PC-9 (cell line): ENCODE results near the gene AKAP12. TPM values are rescaled to one million over a fixed set of nuclear protein-coding genes. Genes with fewer than 3 reads are reported as not detected.

Experiments used
- BruUV-seq: library from RNA; stranded (reverse); fragments of 400-500 nt; replicated peaks from 2 replicates; lab custom pipeline; 2021; lab: Mats Ljungman, UMichigan
- CTCF ChIA-PET: fragments of 300-600 bp; sonication (Branson Sonifier 250); formaldehyde crosslinking; loops from one replicate; lab custom pipeline; 2022; ENCODE audit warnings: antibody characterized with exemption; lab: Charles Lee
- POLR2A ChIA-PET: fragments of 300-600 bp; sonication (Branson Sonifier 250); formaldehyde crosslinking; loops from one replicate; lab custom pipeline; 2022; ENCODE audit warnings: antibody characterized with exemption; ENCODE audit not compliant: unreplicated experiment; lab: Charles Lee
- DNase-seq, 2 experiments: peaks; one replicate each; pipeline versions ENCODE4 v3.0.0 to v3.0.0-alpha.2; 2015 to 2022; ENCODE audit warnings: mixed read lengths in 1 of 2
- H2AFZ ChIP-seq: fragments of 200-600 bp; sonication (generic); 2 replicates; pipeline ENCODE4 v1.8.1; 2017; ENCODE audit warnings: antibody characterized with exemption
- H3F3A ChIP-seq: fragments of 200-600 bp; sonication (generic); 2 replicates; pipeline ENCODE4 v1.8.1; 2017; ENCODE audit warnings: antibody characterized with exemption, mild to moderate bottlenecking, low read depth; ENCODE audit not compliant: insufficient read depth
- H3K27ac ChIP-seq: fragments of 200-600 bp; sonication (generic); 2 replicates; pipeline ENCODE4 v1.6.1; 2016; ENCODE audit warnings: mixed run types
- H3K27me3 ChIP-seq: fragments of 200-600 bp; sonication (generic); 2 replicates; pipeline ENCODE4 v1.6.1; 2016; ENCODE audit warnings: low read depth, mixed run types; ENCODE audit not compliant: insufficient read depth
- H3K36me3 ChIP-seq: fragments of 200-600 bp; sonication (generic); 2 replicates; pipeline ENCODE4 v1.6.1; 2016; ENCODE audit warnings: low read depth, mixed run types
- H3K4me1 ChIP-seq: fragments of 200-600 bp; sonication (generic); replicated peaks from 2 replicates; pipeline ENCODE4 v1.6.1; 2016; ENCODE audit warnings: mixed run types; ENCODE audit not compliant: insufficient read depth
- H3K4me2 ChIP-seq: fragments of 200-600 bp; sonication (generic); 2 replicates; pipeline ENCODE4 v1.6.1; 2017; ENCODE audit warnings: mixed run types
- H3K4me3 ChIP-seq: fragments of 200-600 bp; sonication (generic); 2 replicates; pipeline ENCODE4 v1.6.1; 2016; ENCODE audit warnings: mixed run types
- H3K79me2 ChIP-seq: fragments of 200-600 bp; sonication (generic); 2 replicates; pipeline ENCODE4 v1.6.1; 2017; ENCODE audit warnings: low read depth, mixed run types
- H3K9me2 ChIP-seq: fragments of 200-600 bp; sonication (generic); 2 replicates; pipeline ENCODE4 v1.8.1; 2017; ENCODE audit warnings: mild to moderate bottlenecking; ENCODE audit not compliant: insufficient read depth
- H3K9me3 ChIP-seq: fragments of 200-600 bp; sonication (generic); 2 replicates; pipeline ENCODE4 v1.8.1; 2016; ENCODE audit warnings: low read depth; ENCODE audit not compliant: insufficient read depth
- H4K20me1 ChIP-seq: fragments of 200-600 bp; sonication (generic); 2 replicates; pipeline ENCODE4 v1.8.1; 2017; ENCODE audit not compliant: insufficient read depth
- CTCF ChIP-seq: fragments of 200-600 bp; sonication (generic); conservative IDR thresholded peaks from 2 replicates; pipeline ENCODE4 v1.6.1; 2017; ENCODE audit warnings: mixed run types, antibody characterized with exemption, mild to moderate bottlenecking, moderate library complexity
- EZH2 ChIP-seq: fragments of 200-600 bp; sonication (generic); IDR thresholded peaks from 2 replicates; pipeline ENCODE4 v1.8.0; 2017; ENCODE audit warnings: antibody characterized with exemption, low read depth
- intact Hi-C: fragments of 100-400 bp; cut with micrococcal nuclease; formaldehyde crosslinking; loops from one replicate; pipeline ENCODE4 v1.10.0; 2022; ENCODE audit not compliant: unreplicated experiment
- total RNA-seq: library from RNA; stranded (reverse); gene quantifications from 2 replicates; pipeline ENCODE4 v1.2.3, GENCODE V29; 2021

AKAP12 gene
- total RNA-seq, 1 experiment from 2014 or later, result 12.6 TPM

GRCh38 chr6:151297886-151298285 lies 58.1 kb downstream of the AKAP12 start:
- Histone ChIP-seq H3K27ac (no peak overlapping the region), H3K4me3 (no peak overlapping the region), H2AFZ (no peak overlapping the region), H4K20me1 (no peaks in the 10 kb centered on the region), H3K4me2 (no peak overlapping the region), H3F3A (no peaks in the 10 kb centered on the region), H3K9me3 (no peaks in the 10 kb centered on the region), H3K4me1 (no peaks in the 10 kb centered on the region), H3K79me2 (no peaks in the 10 kb centered on the region), H3K9me2 (no peaks in the 10 kb centered on the region), H3K27me3 (no peaks in the 10 kb centered on the region), H3K36me3 (no peaks in the 10 kb centered on the region)
- no peak for TF ChIP-seq CTCF
- TF ChIP-seq EZH2, result no peak
- intact Hi-C loops, result no loop called here
- ChIA-PET CTCF (no interaction called here), POLR2A (no interaction called here)
- BruUV-seq, result no TSS peak
- DNase-seq, result no peak

GRCh38 chr6:151299011-151299410 lies 59.2 kb downstream of the AKAP12 start:
- ChIA-PET POLR2A (no interaction called here), CTCF (no interaction called here)
- no peak overlapping the region for H2AFZ ChIP-seq
- H3K79me2 ChIP-seq, result no peaks in the 10 kb centered on the region
- no peaks in the 10 kb centered on the region for H3K9me2 ChIP-seq
- no peak overlapping the region for H3K4me3 ChIP-seq
- H3K4me2 ChIP-seq, result no peak overlapping the region
- no peaks in the 10 kb centered on the region for H3K36me3 ChIP-seq
- no peak for DNase-seq
- no peak overlapping the region for H3K27ac ChIP-seq
- BruUV-seq, result no TSS peak
- intact Hi-C loops, result no loop called here
- TF ChIP-seq EZH2 (no peak), CTCF (no peak)
- no peaks in the 10 kb centered on the region for H3K27me3 ChIP-seq
- H3K4me1 ChIP-seq, result no peaks in the 10 kb centered on the region
- H3K9me3 ChIP-seq, result no peaks in the 10 kb centered on the region
- no peaks in the 10 kb centered on the region for H3F3A ChIP-seq
- H4K20me1 ChIP-seq, result no peaks in the 10 kb centered on the region

GRCh38 chr6:151300267-151300991 lies 60.7 kb downstream of the AKAP12 start:
- BruUV-seq, result no TSS peak
- Histone ChIP-seq H3K4me2 (no peak overlapping the region), H3K36me3 (no peaks in the 10 kb centered on the region), H3F3A (no peaks in the 10 kb centered on the region), H3K9me3 (no peaks in the 10 kb centered on the region), H3K4me3 (no peak overlapping the region), H4K20me1 (no peaks in the 10 kb centered on the region), H3K27ac (no peak overlapping the region), H3K9me2 (no peaks in the 10 kb centered on the region), H3K27me3 (no peaks in the 10 kb centered on the region), H2AFZ (no peak overlapping the region), H3K4me1 (no peaks in the 10 kb centered on the region), H3K79me2 (no peaks in the 10 kb centered on the region)
- DNase-seq, result no peak
- ChIA-PET POLR2A (no interaction called here), CTCF (no interaction called here)
- no peak for TF ChIP-seq EZH2
- no peak for TF ChIP-seq CTCF
- intact Hi-C loops, result no loop called here
